H1 (cell line): ENCODE measurements around the gene TRIP13. TPM values are rescaled to one million over a fixed set of nuclear protein-coding genes. Genes with fewer than 3 reads are reported as not detected.

ENCODE experiments used
- CTCF ChIA-PET: fragments of 300-600 bp; sonication (Branson Sonifier 250); formaldehyde crosslinking; loops from one replicate; lab custom pipeline; 2021; ENCODE audit not compliant: partially characterized antibody; lab: Charles Lee
- POLR2A ChIA-PET: fragments of 300-600 bp; sonication (Branson Sonifier 250); formaldehyde crosslinking; loops from one replicate; lab custom pipeline; 2021; ENCODE audit warnings: inconsistent platforms; ENCODE audit not compliant: partially characterized antibody; lab: Charles Lee
- DNase-seq, 2 experiments: peaks; one replicate each; pipeline versions ENCODE4 v3.0.0 to v3.0.0-alpha.2; 2010 to 2022; ENCODE audit warnings: low spot score in 2 of 2, low read depth in 1 of 2, mixed read lengths in 1 of 2
- FAIRE-seq: peaks from 2 replicates; lab custom pipeline; 2011; peaks lifted over from hg19 to GRCh38; lab: Jason Lieb, UNC
- H2AFZ ChIP-seq: 2 replicates; pipeline ENCODE4 v1.8.1; 2012; ENCODE audit warnings: low read length, inconsistent platforms
- H2AK5ac ChIP-seq: 2 replicates; pipeline ENCODE4 v1.6.1; 2013; ENCODE audit warnings: low read depth, low read length
- H2BK120ac ChIP-seq: replicated peaks from 2 replicates; pipeline ENCODE3; 2013; ENCODE audit warnings: low read depth, low read length, inconsistent platforms
- H2BK12ac ChIP-seq: 2 replicates; pipeline ENCODE4 v1.6.1; 2013; ENCODE audit warnings: low read depth, low read length
- H2BK15ac ChIP-seq: 2 replicates; pipeline ENCODE4 v1.6.1; 2013; ENCODE audit warnings: low read length
- H2BK20ac ChIP-seq: 2 replicates; pipeline ENCODE4 v1.6.1; 2013; ENCODE audit warnings: low read length
- H2BK5ac ChIP-seq: 2 replicates; pipeline ENCODE4 v1.6.1; 2013; ENCODE audit warnings: low read depth, low read length
- H3K14ac ChIP-seq: 2 replicates; pipeline ENCODE4 v1.6.1; 2013; ENCODE audit warnings: inconsistent platforms; ENCODE audit not compliant: insufficient read length
- H3K18ac ChIP-seq: 2 replicates; pipeline ENCODE4 v1.6.1; 2013; ENCODE audit warnings: low read length; ENCODE audit errors: extremely low read depth
- H3K23ac ChIP-seq: 2 replicates; pipeline ENCODE4 v1.6.1; 2013; ENCODE audit warnings: inconsistent platforms; ENCODE audit not compliant: insufficient read length
- H3K23me2 ChIP-seq: 2 replicates; pipeline ENCODE4 v1.6.1; 2013; ENCODE audit warnings: low read depth, low read length
- H3K27ac ChIP-seq: 2 replicates; pipeline ENCODE4 v1.6.1; 2011; ENCODE audit warnings: low read depth, low read length, inconsistent platforms
- H3K27me3 ChIP-seq, 4 experiments: replicated peaks in 1 of 4; 1 replicate in 1 of 4; 2 replicates in 3 of 4; pipeline versions ENCODE4 v1.6.1 to v1.8.1; 2011 to 2013; ENCODE audit warnings: low read length in 3 of 4, mild to moderate bottlenecking in 3 of 4, inconsistent platforms in 2 of 4, mixed read lengths in 2 of 4, moderate library complexity in 1 of 4; ENCODE audit not compliant: control insufficient read depth in 3 of 4, insufficient read depth in 3 of 4; ENCODE audit errors: extremely low read depth in 1 of 4
- H3K36me3 ChIP-seq, 4 experiments: 2 replicates each; pipeline versions ENCODE4 v1.6.1 to v1.8.1; 2011 to 2013; ENCODE audit warnings: mild to moderate bottlenecking in 4 of 4, low read length in 3 of 4, moderate library complexity in 2 of 4, control low read depth in 1 of 4, inconsistent platforms in 1 of 4; ENCODE audit not compliant: insufficient read depth in 4 of 4, control insufficient read depth in 2 of 4
- H3K4ac ChIP-seq: replicated peaks from 2 replicates; pipeline ENCODE3; 2013; ENCODE audit warnings: low read length, low read depth, mixed read lengths, inconsistent platforms; ENCODE audit not compliant: insufficient read length
- H3K4me1 ChIP-seq, 4 experiments: replicated peaks in 1 of 4; 1 replicate in 1 of 4; 2 replicates in 3 of 4; pipeline versions ENCODE4 v1.6.1 to v1.8.1; 2011 to 2013; ENCODE audit warnings: low read length in 3 of 4, inconsistent platforms in 2 of 4, mixed read lengths in 1 of 4; ENCODE audit not compliant: insufficient read depth in 4 of 4, control insufficient read depth in 3 of 4
- H3K4me2 ChIP-seq, 2 experiments: 2 replicates each; pipeline versions ENCODE4 v1.6.1 to v1.8.1; 2011 to 2013; ENCODE audit warnings: low read depth in 2 of 2, low read length in 2 of 2, control low read depth in 1 of 2, inconsistent platforms in 1 of 2, mild to moderate bottlenecking in 1 of 2; ENCODE audit not compliant: insufficient read depth in 1 of 2
- H3K4me3 ChIP-seq, 4 experiments: fragments of 200-600, 300-600 bp in 1 of 4; sonication (generic), shearing (Covaris generic), sonication (Bioruptor Twin) in 1 of 4; 2 replicates each; pipeline versions ENCODE4 v1.5.1 to v1.8.1; 2011 to 2016; ENCODE audit warnings: low read length in 4 of 4, low read depth in 3 of 4, control low read depth in 2 of 4, inconsistent platforms in 2 of 4, mild to moderate bottlenecking in 2 of 4, mixed read lengths in 1 of 4, moderate library complexity in 1 of 4; ENCODE audit not compliant: insufficient read depth in 2 of 4; ENCODE audit errors: extremely low read depth in 1 of 4
- H3K56ac ChIP-seq: replicated peaks from 2 replicates; pipeline ENCODE3; 2013; ENCODE audit warnings: low read depth, mild to moderate bottlenecking, mixed read lengths, low read length, inconsistent platforms; ENCODE audit not compliant: insufficient read length
- H3K79me1 ChIP-seq: 2 replicates; pipeline ENCODE4 v1.6.1; 2013; ENCODE audit warnings: low read depth, low read length, control low read depth
- H3K79me2 ChIP-seq, 2 experiments: 2 replicates each; pipeline versions ENCODE4 v1.6.1 to v1.8.1; 2012 to 2013; ENCODE audit warnings: low read length in 2 of 2, mild to moderate bottlenecking in 2 of 2, inconsistent platforms in 1 of 2; ENCODE audit not compliant: insufficient read depth in 2 of 2, control insufficient read depth in 1 of 2
- H3K9ac ChIP-seq, 4 experiments: replicated peaks in 1 of 4; 1 replicate in 1 of 4; 2 replicates in 3 of 4; pipeline versions ENCODE4 v1.6.1 to v1.8.1; 2011 to 2013; ENCODE audit warnings: low read depth in 3 of 4, low read length in 3 of 4, control low read depth in 2 of 4, mild to moderate bottlenecking in 2 of 4, moderate library complexity in 2 of 4, inconsistent platforms in 1 of 4; ENCODE audit errors: extremely low read depth in 1 of 4
- H3K9me3 ChIP-seq, 2 experiments: 2 replicates each; pipeline versions ENCODE4 v1.6.1 to v1.8.1; 2012 to 2013; ENCODE audit warnings: mild to moderate bottlenecking in 2 of 2, moderate library complexity in 2 of 2, control low read depth in 1 of 2, inconsistent platforms in 1 of 2, low read depth in 1 of 2, low read length in 1 of 2, mixed read lengths in 1 of 2; ENCODE audit not compliant: insufficient read depth in 2 of 2
- H4K20me1 ChIP-seq, 2 experiments: replicated peaks in 1 of 2; 2 replicates each; pipeline versions ENCODE3 to v1.8.1; 2011 to 2013; ENCODE audit warnings: inconsistent platforms in 2 of 2, low read length in 2 of 2, mild to moderate bottlenecking in 1 of 2; ENCODE audit not compliant: insufficient read depth in 2 of 2, control insufficient read depth in 1 of 2
- H4K5ac ChIP-seq: 2 replicates; pipeline ENCODE4 v1.6.1; 2013; ENCODE audit warnings: low read length, low read depth, mixed read lengths, inconsistent platforms; ENCODE audit not compliant: insufficient read length
- H4K8ac ChIP-seq: 2 replicates; pipeline ENCODE4 v1.8.0; 2013; ENCODE audit warnings: mild to moderate bottlenecking, moderate library complexity, low read length, inconsistent platforms; ENCODE audit not compliant: insufficient read depth; ENCODE audit errors: extremely low read depth
- H4K91ac ChIP-seq: replicated peaks from 2 replicates; pipeline ENCODE3; 2013; ENCODE audit warnings: low read length, mixed read lengths, inconsistent platforms; ENCODE audit not compliant: insufficient read length
- BACH1 ChIP-seq: IDR thresholded peaks from 2 replicates; pipeline ENCODE4 v1.6.1; 2012; ENCODE audit warnings: low read length, improper control_type of control experiment
- CHD1 ChIP-seq: IDR thresholded peaks from 2 replicates; pipeline ENCODE4 v1.6.1; 2012; ENCODE audit warnings: low read depth, low read length, improper control_type of control experiment
- CREB1 ChIP-seq: IDR thresholded peaks from 2 replicates; pipeline ENCODE4 v1.6.1; 2012; ENCODE audit warnings: inconsistent platforms
- EGR1 ChIP-seq: IDR thresholded peaks from 2 replicates; pipeline ENCODE4 v1.6.1; 2011; ENCODE audit warnings: low read depth, low read length, borderline replicate concordance
- JUND ChIP-seq: IDR thresholded peaks from 2 replicates; pipeline ENCODE4 v1.6.1; 2011; ENCODE audit warnings: mild to moderate bottlenecking, improper control_type of control experiment, low read length
- KDM4A ChIP-seq: IDR thresholded peaks from one replicate; pipeline ENCODE4 v1.7.1; 2012; ENCODE audit warnings: low read depth, mild to moderate bottlenecking, moderate library complexity, low read length, inconsistent platforms; ENCODE audit not compliant: severe bottlenecking
- RAD21 ChIP-seq, 2 experiments: IDR thresholded peaks in 1 of 2; conservative IDR thresholded peaks in 1 of 2; 2 replicates each; pipeline ENCODE4 v1.6.1; 2011; ENCODE audit warnings: low read depth in 2 of 2, low read length in 2 of 2, improper control_type of control experiment in 1 of 2, inconsistent platforms in 1 of 2, mild to moderate bottlenecking in 1 of 2, moderate library complexity in 1 of 2
- SRF ChIP-seq: IDR thresholded peaks from 2 replicates; pipeline ENCODE4 v1.6.1; 2011; ENCODE audit warnings: mild to moderate bottlenecking, low read depth, low read length, moderate library complexity
- WGBS, 2 experiments: shearing (Covaris generic) in 1 of 2; methylation state at CpG; one replicate each; pipeline versions ENCODE4 v1.1.6 to v1.1.7; 2013 to 2015; ENCODE audit warnings: low lambda C conversion rate in 2 of 2, mixed read lengths in 2 of 2, inconsistent platforms in 1 of 2, low coverage in 1 of 2, missing lambda C conversion rate in 1 of 2; ENCODE audit not compliant: insufficient replicate concordance in 2 of 2, insufficient coverage in 1 of 2, insufficient read length in 1 of 2; ENCODE audit errors: extremely low coverage in 1 of 2, missing lambda C conversion rate in 1 of 2; 5-methylcytosine and 5-hydroxymethylcytosine counted together
- polyA plus RNA-seq, 7 experiments: library from polyadenylated mRNA; depleted of rRNA in 3 of 7; stranded (reverse) in 5 of 7; unstranded in 2 of 7; fragments of >200 nt in 5 of 7; fragments of 200-250 nt in 2 of 7; gene quantifications; 1 replicate in 5 of 7; 2 replicates in 1 of 7; 4 replicates in 1 of 7; pipeline versions ENCODE4 v1.2.1 to v1.2.3, GENCODE V29; 2011 to 2013; ENCODE audit warnings: missing spikeins in 2 of 7, mixed read lengths in 2 of 7
- total RNA-seq: library from RNA; stranded (reverse); fragmentation: NEBNext Ultra II Directional; extraction: Animal tissue kit (Norgen Biotek cat#: 25700); gene quantifications from 2 replicates; pipeline ENCODE4 v1.2.1, GENCODE V29; 2021

The TRIP13 gene
- total and polyA plus RNA-seq, 2 of the 8 experiments (the other 6 are each of a cell fraction or from before 2014, with no cell fraction given), result 20.0 to 39.2 TPM

GRCh38 chr5:907366-907910 lies 14.8 kb downstream of the TRIP13 start:
- Histone ChIP-seq H3K23me2 (no peaks in the 10 kb centered on the region), H2BK5ac (no peak overlapping the region), H3K4ac (no peak overlapping the region), H3K18ac (no peak overlapping the region), H3K9me3 (no peaks in the 10 kb centered on the region), H3K23ac (no peak overlapping the region), H4K20me1 (peaks cover 4 to 12% of the 10 kb centered on the region in 2 experiments), H3K27ac (no peak overlapping the region), H3K9ac (no peak overlapping the region), H2BK15ac (no peak overlapping the region), H4K5ac (no peak overlapping the region), H4K91ac (no peak overlapping the region), H3K79me2 (0 out of 4 replicates have a peak, but pooled peaks cover 0 to 2% of the 10 kb centered on the region in 2 experiments), H2BK120ac (no peak overlapping the region), H2BK12ac (no peak overlapping the region), H3K4me2 (no peak overlapping the region), H3K79me1 (peaks cover 2% of the 10 kb centered on the region), H2AFZ (no peak overlapping the region), H4K8ac (no peak overlapping the region), H3K4me3 (no peak overlapping the region), H2BK20ac (no peak overlapping the region), H2AK5ac (no peak overlapping the region), H3K27me3 (no peaks in the 10 kb centered on the region), H3K4me1 (no peaks in the 10 kb centered on the region), H3K56ac (no peak overlapping the region), H3K36me3 (peaks cover 41 to 64% (median 59%) of the 10 kb centered on the region in 4 experiments), H3K14ac (no peak overlapping the region)
- 91% methylated on average over 7 of the region's 7 CpGs; no CpG with 5 or more reads in 1 of the 2 experiments for WGBS, 2 experiments
- ChIA-PET CTCF (interaction anchor here (1.0 to 1.9 kb wide), 4 partner anchors 11 to 260 kb away, joined by 3 to 5 read pairs (median 4); no protein-coding TSS in a partner anchor), POLR2A (interaction anchor here (1.7 kb wide), 1 partner anchor 17 kb away, joined by 3 read pairs; no protein-coding TSS in a partner anchor)
- TF ChIP-seq KDM4A (no peak), BACH1 (no peak), EGR1 (no peak), CREB1 (no peak), RAD21 (IDR thresholded peaks at IDR 0.05 in 1 of 2, conservative IDR thresholded peaks at IDR 0.05 in 1 of 2; ENCODE audit: low read depth in 2 of 2, low read length in 2 of 2) (no peak), SRF (no peak), CHD1 (no peak), JUND (no peak)
- DNase-seq (no peak), FAIRE-seq (no peak)
